Dedifferentiated amniotic fluid mesenchymal stem cell (primary cell): ENCODE measurements around the gene PTGDR2.

Source experiments
- DNase-seq: peaks from one replicate; pipeline ENCODE4 v3.0.0-alpha.2; 2016; ENCODE audit errors: extremely low spot score

The PTGDR2 gene

GRCh38 chr11:60874421-60875365 is 18.9 kb upstream of the PTGDR2 start:
- DNase-seq, result no peak

DNA sequence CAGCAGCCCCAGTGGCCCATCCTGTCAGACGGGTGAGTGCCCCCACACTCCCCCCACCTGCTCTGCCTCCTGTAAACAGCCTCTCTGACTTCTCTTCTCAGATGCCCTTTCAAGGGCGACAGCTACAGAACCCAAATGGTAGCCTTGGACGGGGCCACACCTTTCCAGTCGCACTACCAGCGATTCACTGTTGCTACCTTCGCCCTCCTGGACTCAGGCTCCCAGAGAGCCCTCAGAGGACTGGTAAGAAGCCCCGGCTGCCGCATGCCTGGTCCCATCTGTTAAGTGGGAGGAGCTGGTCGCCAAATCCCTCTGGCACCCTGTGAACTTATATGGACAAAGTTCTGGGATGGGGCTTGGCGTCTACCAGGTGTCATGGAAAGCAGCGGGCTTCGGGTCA is 17.8 kb upstream of the PTGDR2 start:
- no peak for DNase-seq

DNA sequence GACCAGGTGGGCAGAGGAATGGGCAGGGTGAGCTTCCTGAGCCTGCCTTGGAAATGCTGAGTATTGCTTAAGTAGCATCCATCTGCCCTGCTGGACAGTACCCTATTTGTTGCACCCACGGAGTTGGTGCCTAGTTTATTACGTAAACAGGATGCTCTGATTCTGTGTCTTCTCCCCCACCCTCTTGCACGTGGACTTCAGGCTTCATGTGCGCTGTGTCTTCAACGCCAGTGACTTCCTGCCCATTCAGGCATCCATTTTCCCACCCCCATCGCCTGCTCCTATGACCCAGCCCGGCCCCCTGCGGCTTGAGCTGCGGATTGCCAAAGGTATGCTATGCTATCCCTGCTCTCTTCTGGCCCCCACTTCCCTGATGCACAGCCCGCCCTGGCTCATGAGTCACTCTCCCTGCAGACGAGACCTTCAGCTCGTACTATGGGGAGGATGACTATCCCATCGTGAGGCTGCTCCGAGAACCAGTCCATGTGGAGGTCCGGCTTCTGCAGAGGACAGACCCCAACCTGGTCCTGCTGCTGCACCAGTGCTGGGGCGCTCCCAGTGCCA is 17.3 kb upstream of the PTGDR2 start:
- DNase-seq, result no peak

GRCh38 chr11:60872124-60872960 is 16.6 kb upstream of the PTGDR2 start:
- no peak for DNase-seq

- DNase-seq, result no peak
Measured at GRCh38 chr11:60871378-60872061, 15.8 kb upstream of the PTGDR2 start.

- DNase-seq, result no peak
Measured at GRCh38 chr11:60870733-60871377, 15.1 kb upstream of the PTGDR2 start.

- no peak for DNase-seq
Measured at GRCh38 chr11:60870276-60870675, 14.5 kb upstream of the PTGDR2 start.

DNA sequence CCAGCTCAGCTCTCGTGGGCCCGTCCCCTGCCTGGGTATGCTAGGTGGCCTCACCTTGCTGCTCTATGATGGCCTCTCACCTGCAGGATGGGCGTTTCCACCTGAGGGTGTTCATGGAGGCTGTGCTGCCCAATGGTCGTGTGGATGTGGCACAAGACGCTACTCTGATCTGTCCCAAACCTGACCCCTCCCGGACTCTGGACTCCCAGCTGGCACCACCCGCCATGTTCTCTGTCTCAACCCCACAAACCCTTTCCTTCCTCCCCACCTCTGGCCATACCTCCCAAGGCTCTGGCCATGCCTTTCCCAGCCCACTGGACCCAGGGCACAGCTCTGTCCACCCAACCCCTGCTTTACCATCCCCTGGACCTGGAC is 13.7 kb upstream of the PTGDR2 start:
- DNase-seq, result no peak

- DNase-seq, result no peak
Measured at GRCh38 chr11:60868682-60869450, 13.1 kb upstream of the PTGDR2 start.

DNA sequence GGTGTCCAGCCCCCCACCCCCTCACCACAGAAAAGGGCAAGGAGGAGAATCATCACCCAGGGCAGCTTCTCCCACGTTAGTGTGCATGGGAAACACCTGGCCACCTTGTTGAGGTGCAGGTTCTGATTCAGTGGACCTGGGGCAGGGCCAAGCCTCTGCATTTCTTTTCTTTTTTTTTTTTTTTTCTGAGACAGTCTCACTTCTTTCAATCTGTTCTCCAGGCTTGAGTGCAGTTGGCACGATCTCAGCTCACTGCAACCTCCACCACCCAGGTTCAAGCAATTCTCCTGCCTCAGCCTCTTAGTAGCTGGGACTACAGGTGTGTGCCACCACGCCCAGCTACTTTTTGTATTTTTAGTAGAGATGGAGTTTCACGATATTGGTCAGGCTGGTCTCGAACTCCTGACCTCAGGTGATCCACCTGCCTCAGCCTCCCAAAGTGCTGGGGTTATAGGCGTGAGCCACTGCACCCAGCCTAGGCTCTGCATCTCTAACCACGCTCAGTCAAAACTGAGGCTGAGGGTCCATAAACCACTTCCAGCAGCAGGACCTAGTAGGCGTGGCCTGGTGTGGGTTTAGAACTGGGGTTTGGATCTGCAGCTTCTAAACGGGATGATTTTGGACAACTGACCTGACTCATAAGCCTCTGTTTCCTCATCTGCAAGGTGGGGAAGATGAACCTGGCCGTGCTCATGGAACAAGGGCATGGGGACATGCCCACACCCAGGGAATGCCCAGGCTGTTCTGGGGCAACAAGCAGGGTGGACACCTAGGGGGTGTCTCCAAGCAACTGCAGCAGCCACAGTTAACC is 12.3 kb upstream of the PTGDR2 start:
- DNase-seq, result no peak

DNA sequence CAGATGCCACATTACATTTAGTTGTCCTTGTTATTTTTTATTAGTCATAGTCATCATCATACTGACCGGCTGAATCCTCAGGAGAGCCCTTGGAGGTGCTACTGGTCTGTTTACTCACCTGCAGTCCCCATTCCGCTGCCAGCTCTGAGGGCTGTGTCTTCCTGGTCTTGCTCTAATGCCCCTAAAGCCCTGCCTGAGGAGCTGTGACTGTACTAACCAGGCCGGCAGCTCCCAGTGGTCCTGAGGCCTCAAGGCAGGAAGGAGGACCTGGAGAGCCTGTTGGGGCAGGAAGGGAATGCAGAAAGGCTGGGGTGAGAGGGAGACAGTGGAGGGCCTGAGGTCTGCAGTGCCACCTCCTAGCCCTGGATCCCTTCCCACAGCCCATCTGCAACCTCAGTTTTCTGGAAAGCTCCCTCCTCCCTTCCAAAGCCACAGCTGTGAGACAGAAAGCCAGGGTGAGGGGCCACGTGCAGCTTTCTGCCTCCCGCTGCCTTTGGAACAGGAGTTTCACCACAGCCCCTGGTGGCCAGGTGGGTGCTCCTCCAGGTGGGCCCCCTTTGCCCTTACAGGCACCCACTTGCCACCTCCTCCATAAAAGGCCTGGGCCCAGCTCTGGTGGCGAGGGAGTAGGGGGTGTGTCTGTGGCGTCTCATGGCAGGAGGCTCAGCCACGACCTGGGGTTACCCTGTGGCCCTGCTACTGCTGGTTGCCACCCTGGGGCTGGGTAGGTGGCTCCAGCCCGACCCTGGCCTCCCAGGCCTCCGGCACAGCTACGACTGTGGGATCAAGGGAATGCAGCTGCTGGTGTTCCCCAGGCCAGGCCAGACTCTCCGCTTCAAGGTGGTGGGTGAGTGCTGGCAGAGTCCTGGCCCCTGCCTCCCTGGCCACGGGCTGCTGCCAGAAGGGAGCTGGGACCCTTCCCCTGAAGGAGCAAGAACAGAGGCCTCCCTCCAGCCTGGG is 11.4 kb upstream of the PTGDR2 start, which contains the start of gene ZP1:
ZP1 (plus strand) TSS at position 632 of the 960 bp plus-strand sequence; CDS start at position 652, 20 bp downstream.
- DNase-seq, result no peak

- DNase-seq, result no peak
Measured at GRCh38 chr11:60864856-60865513, 9.2 kb upstream of the PTGDR2 start.

DNA sequence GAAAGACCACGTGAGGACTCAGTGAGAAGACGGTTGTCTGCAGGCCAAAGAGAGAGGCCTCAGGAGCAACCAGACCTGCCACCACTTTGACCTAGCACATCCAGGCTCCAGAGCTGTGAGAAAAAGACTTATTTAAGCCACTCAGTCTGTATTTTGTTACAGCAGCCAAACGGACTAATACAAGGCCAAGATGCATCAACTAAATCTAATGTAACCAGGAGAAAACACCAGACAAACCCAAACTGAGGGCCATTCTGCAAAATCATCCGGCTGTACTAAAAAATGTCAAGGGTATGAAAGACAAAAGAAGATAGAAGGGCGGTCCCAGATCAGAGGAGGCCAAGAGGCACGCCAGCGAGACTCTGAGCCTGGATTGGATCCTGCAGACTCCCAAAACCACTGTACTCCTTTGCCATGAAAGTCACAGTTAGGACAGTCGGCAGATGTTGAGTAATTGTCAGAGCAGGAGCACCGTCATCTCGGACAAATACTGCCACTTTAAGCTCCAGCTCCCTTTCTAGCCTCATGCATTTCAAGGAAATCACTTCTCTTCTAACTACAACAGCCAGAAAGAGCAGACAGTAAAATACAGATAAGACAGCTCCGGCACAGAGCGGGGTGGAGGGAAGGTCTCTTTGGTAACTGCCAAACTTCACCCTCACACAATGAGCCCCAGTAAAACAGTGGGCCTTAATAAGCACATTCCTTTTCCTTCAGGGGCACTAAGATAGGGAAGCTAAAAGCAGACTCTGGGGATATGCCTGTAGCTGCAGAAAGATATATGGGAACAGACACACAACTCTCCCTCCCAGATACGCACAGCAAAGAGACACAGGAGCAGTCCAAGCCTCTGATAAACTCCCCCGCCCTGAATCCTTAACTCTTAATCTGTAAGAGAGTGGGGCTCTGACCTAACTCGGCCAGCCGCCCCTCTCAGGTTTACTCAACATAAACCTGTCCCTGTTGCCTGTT is 8.1 kb upstream of the PTGDR2 start:
- DNase-seq, result no peak

DNA sequence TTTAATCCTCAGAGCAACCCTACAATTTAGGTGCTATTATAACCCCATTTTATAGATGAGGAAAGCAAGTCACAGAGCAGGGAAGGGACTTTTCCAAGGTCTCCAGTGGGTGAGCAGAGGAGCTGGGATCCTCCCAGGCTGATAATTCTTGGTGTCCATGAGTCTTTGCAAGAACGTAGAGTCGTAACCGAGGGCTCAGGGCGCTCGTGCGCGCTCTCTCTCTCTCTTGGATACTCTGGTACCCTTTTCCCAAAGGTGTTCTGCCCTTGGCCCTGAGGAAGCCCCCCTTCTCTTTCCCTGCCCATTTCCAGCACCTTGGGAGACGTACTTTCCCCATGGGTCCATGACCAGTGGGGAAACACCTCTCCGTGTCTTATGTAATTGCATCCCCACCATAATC is 6.4 kb upstream of the PTGDR2 start:
- no peak for DNase-seq

DNA sequence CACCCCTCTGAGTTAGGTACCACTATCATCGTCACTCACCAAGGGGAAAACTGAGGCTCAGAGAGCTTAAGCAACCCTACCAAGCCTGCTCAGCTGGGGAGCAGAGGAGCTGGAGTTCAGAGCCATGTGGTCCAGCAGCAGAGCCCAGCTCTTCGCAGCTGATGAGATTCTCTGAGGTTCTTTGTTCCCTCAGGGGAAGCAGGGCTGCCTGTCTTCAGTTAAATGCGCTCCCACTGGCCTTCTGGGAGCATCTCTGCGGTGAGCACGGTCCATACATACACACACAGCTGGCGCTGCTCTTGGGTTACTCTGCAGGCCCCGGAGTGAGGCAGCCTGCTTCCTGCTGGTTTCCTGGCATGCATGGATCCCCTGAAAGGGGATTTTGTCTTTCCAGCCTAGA is 5.2 kb upstream of the PTGDR2 start:
- no peak for DNase-seq

GRCh38 chr11:60859616-60860250 is 4.0 kb upstream of the PTGDR2 start:
- no peak for DNase-seq
